H1 (cell line): ENCODE data around the gene MRPS5. TPM values are rescaled to one million over a fixed set of nuclear protein-coding genes. Genes with fewer than 3 reads are reported as not detected.

Source experiments
- JUN ChIP-seq: IDR thresholded peaks from 2 replicates; pipeline ENCODE4 v1.6.1; 2011; ENCODE audit warnings: low read depth, mild to moderate bottlenecking, improper control_type of control experiment, low read length
- RNF2 ChIP-seq: fragments of 200-900, 300-1000 bp; sonication (generic); IDR thresholded peaks from 2 replicates; pipeline ENCODE4 v1.7.1; 2016; ENCODE audit warnings: borderline replicate concordance, low read depth, mild to moderate bottlenecking, antibody characterized with exemption, low read length; ENCODE audit not compliant: poor library complexity, severe bottlenecking; ENCODE audit errors: missing control alignments
- polyA plus RNA-seq, 7 experiments: library from polyadenylated mRNA; depleted of rRNA in 3 of 7; stranded (reverse) in 5 of 7; unstranded in 2 of 7; fragments of >200 nt in 5 of 7; fragments of 200-250 nt in 2 of 7; gene quantifications; 1 replicate in 5 of 7; 2 replicates in 1 of 7; 4 replicates in 1 of 7; pipeline versions ENCODE4 v1.2.1 to v1.2.3, GENCODE V29; 2011 to 2013; ENCODE audit warnings: missing spikeins in 2 of 7, mixed read lengths in 2 of 7
- total RNA-seq: library from RNA; stranded (reverse); fragmentation: NEBNext Ultra II Directional; extraction: Animal tissue kit (Norgen Biotek cat#: 25700); gene quantifications from 2 replicates; pipeline ENCODE4 v1.2.1, GENCODE V29; 2021
- TF ChIP-seq, protein P1 (sequence below): IDR thresholded peaks from 2 replicates; pipeline ENCODE4 v1.6.1; 2012; ENCODE audit warnings: inconsistent platforms
- TF ChIP-seq, protein P2 (sequence below): IDR thresholded peaks from 2 replicates; pipeline ENCODE4 v1.6.1; 2012; ENCODE audit warnings: inconsistent platforms

The MRPS5 gene
- total and polyA plus RNA-seq, 2 of the 8 experiments (the other 6 are each of a cell fraction or from before 2014, with no cell fraction given), result 36.7 to 53.0 TPM

DNA sequence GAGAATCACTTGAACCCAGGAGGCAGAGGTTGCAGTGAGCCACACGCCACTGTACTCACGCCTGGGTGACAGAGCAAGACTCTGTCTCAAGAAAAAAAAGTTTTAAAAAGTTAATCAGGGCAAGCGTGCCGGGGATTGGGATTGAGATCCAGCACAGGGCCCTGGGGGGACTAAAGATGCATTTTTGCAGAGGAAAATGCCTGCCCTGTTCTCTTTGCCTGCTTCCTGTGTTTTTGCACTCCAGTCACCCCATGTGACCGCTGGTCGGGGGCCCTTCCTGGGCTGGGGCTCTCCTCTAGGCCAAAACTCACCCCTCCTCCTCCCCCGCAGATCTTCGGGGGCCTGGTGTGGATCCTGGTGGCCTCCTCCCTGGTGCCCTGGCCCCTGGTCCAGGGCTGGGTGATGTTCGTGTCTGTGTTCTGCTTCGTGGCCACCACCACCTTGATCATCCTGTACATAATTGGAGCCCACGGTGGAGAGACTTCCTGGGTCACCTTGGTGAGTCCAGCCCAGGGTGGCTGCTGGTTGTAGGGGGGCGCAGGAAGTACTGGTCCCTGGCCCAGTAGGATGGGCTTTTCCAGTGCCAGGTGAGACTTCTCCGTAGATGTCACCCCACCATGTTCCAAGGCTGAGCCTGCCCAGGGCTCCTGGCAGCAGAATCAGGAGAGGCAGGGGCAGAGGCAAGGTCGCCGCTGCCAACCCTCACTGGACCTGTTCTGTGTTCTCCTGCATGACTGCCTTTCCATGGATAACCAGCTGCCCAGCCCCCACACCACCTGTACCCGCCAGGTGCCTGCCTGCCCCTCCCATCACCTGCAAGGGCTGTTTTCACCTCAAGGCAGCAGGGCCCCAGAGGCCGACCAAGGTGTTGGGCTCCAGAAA is 73.7 kb downstream of the MRPS5 start (continued):
- TF ChIP-seq, protein P1, sequence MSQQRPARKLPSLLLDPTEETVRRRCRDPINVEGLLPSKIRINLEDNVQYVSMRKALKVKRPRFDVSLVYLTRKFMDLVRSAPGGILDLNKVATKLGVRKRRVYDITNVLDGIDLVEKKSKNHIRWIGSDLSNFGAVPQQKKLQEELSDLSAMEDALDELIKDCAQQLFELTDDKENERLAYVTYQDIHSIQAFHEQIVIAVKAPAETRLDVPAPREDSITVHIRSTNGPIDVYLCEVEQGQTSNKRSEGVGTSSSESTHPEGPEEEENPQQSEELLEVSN, result no peak
- TF ChIP-seq RNF2, result no peak
- TF ChIP-seq JUN, result no peak
- TF ChIP-seq, protein P2, sequence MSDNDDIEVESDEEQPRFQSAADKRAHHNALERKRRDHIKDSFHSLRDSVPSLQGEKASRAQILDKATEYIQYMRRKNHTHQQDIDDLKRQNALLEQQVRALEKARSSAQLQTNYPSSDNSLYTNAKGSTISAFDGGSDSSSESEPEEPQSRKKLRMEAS, result no peak
